ENCODE data around the gene AK1. TPM values are rescaled to one million over a fixed set of nuclear protein-coding genes. Genes with fewer than 3 reads are reported as not detected.

AK1 gene
- total RNA-seq, 5 donors from 2014 or later (not counting 1 experiment from before 2014, with no cell fraction given): 40.5 to 54.9 (median 50.4) TPM

GRCh38 chr9:127876026-127876763 is 1.3 kb downstream of the AK1 start:
- DNase-seq (no peak), ATAC-seq (replicated peaks in 1 of 4) (no peak)
- H3K4me1 Mint-ChIP-seq: peaks cover 9 to 13% (median 10%) of the 10 kb centered on the region in 3 donors
- no peaks in the 10 kb centered on the region for H3K9me3 ChIP-seq
- H3K27me3 Mint-ChIP-seq: peaks cover 0 to 4% of the 10 kb centered on the region in 2 donors
- peaks cover 0 to 11% of the 10 kb centered on the region in 2 experiments for H3K4me1 ChIP-seq (ENCODE audit: control insufficient read depth in 1 of 2, extremely low read depth in 1 of 2, insufficient read depth in 2 of 2, low read length in 2 of 2)
- H3K4me3 Mint-ChIP-seq: no peak overlapping the region
- no peaks in the 10 kb centered on the region for H3K9me3 Mint-ChIP-seq
- H3K4me3 ChIP-seq (ENCODE audit: control insufficient read depth in 1 of 2, extremely low read depth in 1 of 2, low read length in 1 of 2): no peak overlapping the region
- no peak overlapping the region for H3K27ac Mint-ChIP-seq
- no peaks in the 10 kb centered on the region for H3K36me3 ChIP-seq (ENCODE audit: control insufficient read depth in 2 of 2, extremely low read depth in 1 of 2, insufficient read depth in 1 of 2, low read length in 1 of 2)
- peaks cover 0 to 25% of the 10 kb centered on the region in 2 experiments for H3K27me3 ChIP-seq (replicated peaks in 1 of 2; ENCODE audit: control insufficient read depth in 2 of 2, extremely low read depth in 1 of 2, insufficient read depth in 2 of 2, low read length in 1 of 2)
- no peaks in the 10 kb centered on the region for H3K36me3 Mint-ChIP-seq
- no peak overlapping the region for H3K27ac ChIP-seq (ENCODE audit: low read length)
- ChIA-PET CTCF (no interaction called here), POLR2A (no interaction called here)
- 83% methylated on average over 8 of the region's 14 CpGs for WGBS (ENCODE audit: insufficient coverage)

DNA sequence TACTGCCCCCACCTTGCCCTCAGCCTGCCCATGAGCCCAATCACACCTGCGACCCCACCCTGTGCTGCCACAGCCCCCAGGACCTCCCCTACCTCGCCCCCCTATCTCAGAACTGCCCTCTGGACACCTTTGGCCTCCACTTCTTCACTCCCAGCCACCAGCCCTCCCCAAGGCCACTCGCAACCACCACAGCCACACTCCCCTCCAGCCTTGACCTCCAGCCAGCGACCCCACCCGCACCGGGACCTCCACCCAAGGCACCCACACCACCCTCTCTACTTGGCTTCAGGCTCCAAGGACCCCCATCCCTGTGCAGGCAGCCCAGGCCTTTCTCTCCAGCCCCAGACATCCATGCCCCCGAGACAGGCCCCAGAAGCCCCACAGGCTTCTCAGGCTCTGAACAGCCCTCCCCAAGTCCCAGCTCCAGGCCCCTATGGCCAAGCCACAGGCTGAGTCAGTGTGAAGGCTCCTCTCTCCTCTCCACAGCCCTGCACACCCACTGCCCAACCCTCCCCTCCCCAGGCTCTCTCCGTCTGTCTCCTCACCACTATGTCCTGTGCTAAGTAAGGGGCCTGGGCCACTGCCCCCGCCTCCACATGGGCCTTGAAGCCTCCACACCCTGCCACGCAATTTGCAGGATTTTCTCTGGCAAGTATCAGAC is 2.0 kb downstream of the AK1 start:
- POLR2A ChIA-PET: no interaction called here
- H3K9me3 ChIP-seq: no peaks in the 10 kb centered on the region
- DNase-seq (no peak), ATAC-seq (replicated peaks in 1 of 4) (no peak)
- no peak overlapping the region for H3K27ac ChIP-seq (ENCODE audit: low read length)
- H3K36me3 ChIP-seq (ENCODE audit: control insufficient read depth in 2 of 2, extremely low read depth in 1 of 2, insufficient read depth in 1 of 2, low read length in 1 of 2): no peaks in the 10 kb centered on the region
- Mint-ChIP-seq H3K36me3 (no peaks in the 10 kb centered on the region), H3K4me3 (no peak overlapping the region), H3K27ac (no peak overlapping the region), H3K27me3 (peaks cover 0 to 4% of the 10 kb centered on the region in 2 donors), H3K4me1 (peaks cover 9 to 13% (median 10%) of the 10 kb centered on the region in 3 donors), H3K9me3 (no peaks in the 10 kb centered on the region)
- H3K4me1 ChIP-seq (ENCODE audit: control insufficient read depth in 1 of 2, extremely low read depth in 1 of 2, insufficient read depth in 2 of 2, low read length in 2 of 2): peaks cover 0 to 11% of the 10 kb centered on the region in 2 experiments
- 82% methylated on average over 10 of the region's 10 CpGs for WGBS (ENCODE audit: insufficient coverage)
- H3K4me3 ChIP-seq (ENCODE audit: control insufficient read depth in 1 of 2, extremely low read depth in 1 of 2, low read length in 1 of 2): no peak overlapping the region
- peaks cover 0 to 25% of the 10 kb centered on the region in 2 experiments for H3K27me3 ChIP-seq (replicated peaks in 1 of 2; ENCODE audit: control insufficient read depth in 2 of 2, extremely low read depth in 1 of 2, insufficient read depth in 2 of 2, low read length in 1 of 2)
- CTCF ChIA-PET: no interaction called here

DNA sequence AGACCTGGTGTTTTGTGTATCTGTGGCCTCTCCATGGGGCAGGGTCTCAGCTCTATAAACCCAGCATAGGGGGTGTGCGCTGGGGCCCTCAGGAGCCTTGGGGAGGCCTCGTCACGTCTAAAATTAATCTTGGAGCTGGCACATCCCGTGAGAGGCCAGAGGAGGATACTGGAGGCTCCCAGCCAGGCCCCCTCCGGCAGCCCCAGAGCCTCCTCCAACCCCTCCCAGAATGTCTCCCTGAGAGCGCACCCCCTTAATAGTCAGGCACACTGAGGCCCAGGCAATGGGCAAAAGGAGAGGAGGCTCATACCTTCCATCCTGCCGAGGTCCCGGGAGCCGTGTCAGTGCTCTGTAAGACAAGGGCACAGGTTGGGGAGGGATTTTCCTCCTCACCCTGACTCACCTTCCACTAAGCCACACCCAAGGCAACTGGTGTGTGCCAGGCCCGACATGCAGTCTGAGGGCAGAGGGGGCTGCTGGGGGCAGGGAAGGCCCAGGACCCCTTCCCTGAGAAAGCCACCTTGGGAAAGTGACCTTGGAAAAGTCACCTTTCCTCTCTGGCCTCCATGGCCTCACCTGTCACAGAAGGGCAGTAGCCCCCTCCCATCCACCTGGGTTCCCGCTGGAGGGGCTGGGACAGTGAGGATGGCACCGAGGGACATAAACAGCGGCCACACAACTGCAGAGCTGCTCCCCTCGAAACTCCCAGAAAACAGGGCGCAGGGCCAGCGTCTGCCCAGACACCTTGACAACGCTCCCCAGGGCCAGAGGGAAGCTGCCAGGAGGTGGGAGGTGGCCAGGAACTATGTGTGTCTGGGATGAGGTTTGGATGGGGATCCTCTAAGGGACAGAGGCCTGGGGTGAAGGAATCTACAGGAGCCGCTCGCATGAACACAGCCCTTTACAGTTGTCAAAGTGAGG is 2.9 kb downstream of the AK1 start:
- 100% methylated on average over 10 of the region's 19 CpGs for whole genome bisulfite sequencing (ENCODE audit: insufficient coverage)
- Mint-ChIP-seq H3K27ac (no peak overlapping the region), H3K9me3 (no peaks in the 10 kb centered on the region), H3K4me1 (peaks cover 9 to 13% (median 10%) of the 10 kb centered on the region in 3 donors), H3K4me3 (no peak overlapping the region), H3K27me3 (peaks cover 0 to 4% of the 10 kb centered on the region in 2 donors), H3K36me3 (no peaks in the 10 kb centered on the region)
- Histone ChIP-seq H3K9me3 (no peaks in the 10 kb centered on the region), H3K27me3 (replicated peaks in 1 of 2; ENCODE audit: control insufficient read depth in 2 of 2, extremely low read depth in 1 of 2, insufficient read depth in 2 of 2, low read length in 1 of 2) (peaks cover 0 to 25% of the 10 kb centered on the region in 2 experiments), H3K36me3 (ENCODE audit: control insufficient read depth in 2 of 2, extremely low read depth in 1 of 2, insufficient read depth in 1 of 2, low read length in 1 of 2) (no peaks in the 10 kb centered on the region), H3K4me3 (ENCODE audit: control insufficient read depth in 1 of 2, extremely low read depth in 1 of 2, low read length in 1 of 2) (no peak overlapping the region), H3K4me1 (ENCODE audit: control insufficient read depth in 1 of 2, extremely low read depth in 1 of 2, insufficient read depth in 2 of 2, low read length in 2 of 2) (peaks cover 0 to 19% of the 10 kb centered on the region in 2 experiments), H3K27ac (ENCODE audit: low read length) (no peak overlapping the region)
- ChIA-PET CTCF (interaction anchor here in 1 of 2 donors (0.6 kb wide), 1 partner anchor 578 kb away, joined by 8 read pairs; no protein-coding TSS in a partner anchor), POLR2A (no interaction called here)
- DNase-seq (no peak), ATAC-seq (replicated peaks in 1 of 4) (no peak)

GRCh38 chr9:127873886-127874285 is 3.6 kb downstream of the AK1 start:
- Mint-ChIP-seq H3K4me1 (peaks cover 9 to 12% (median 10%) of the 10 kb centered on the region in 3 donors), H3K27me3 (peaks cover 0 to 4% of the 10 kb centered on the region in 2 donors), H3K27ac (no peak overlapping the region), H3K36me3 (no peaks in the 10 kb centered on the region), H3K9me3 (no peaks in the 10 kb centered on the region), H3K4me3 (no peak overlapping the region)
- ChIA-PET POLR2A (no interaction called here), CTCF (no interaction called here)
- Histone ChIP-seq H3K36me3 (ENCODE audit: control insufficient read depth in 2 of 2, extremely low read depth in 1 of 2, insufficient read depth in 1 of 2, low read length in 1 of 2) (no peaks in the 10 kb centered on the region), H3K9me3 (no peaks in the 10 kb centered on the region), H3K4me3 (ENCODE audit: control insufficient read depth in 1 of 2, extremely low read depth in 1 of 2, low read length in 1 of 2) (no peak overlapping the region), H3K4me1 (ENCODE audit: control insufficient read depth in 1 of 2, extremely low read depth in 1 of 2, insufficient read depth in 2 of 2, low read length in 2 of 2) (peaks cover 0 to 20% of the 10 kb centered on the region in 2 experiments), H3K27me3 (replicated peaks in 1 of 2; ENCODE audit: control insufficient read depth in 2 of 2, extremely low read depth in 1 of 2, insufficient read depth in 2 of 2, low read length in 1 of 2) (peaks cover 0 to 25% of the 10 kb centered on the region in 2 experiments), H3K27ac (ENCODE audit: low read length) (no peak overlapping the region)
- ATAC-seq (replicated peaks in 1 of 4) (no peak), DNase-seq (no peak)
- 98% methylated on average over 5 of the region's 10 CpGs for WGBS (ENCODE audit: insufficient coverage)

DNA sequence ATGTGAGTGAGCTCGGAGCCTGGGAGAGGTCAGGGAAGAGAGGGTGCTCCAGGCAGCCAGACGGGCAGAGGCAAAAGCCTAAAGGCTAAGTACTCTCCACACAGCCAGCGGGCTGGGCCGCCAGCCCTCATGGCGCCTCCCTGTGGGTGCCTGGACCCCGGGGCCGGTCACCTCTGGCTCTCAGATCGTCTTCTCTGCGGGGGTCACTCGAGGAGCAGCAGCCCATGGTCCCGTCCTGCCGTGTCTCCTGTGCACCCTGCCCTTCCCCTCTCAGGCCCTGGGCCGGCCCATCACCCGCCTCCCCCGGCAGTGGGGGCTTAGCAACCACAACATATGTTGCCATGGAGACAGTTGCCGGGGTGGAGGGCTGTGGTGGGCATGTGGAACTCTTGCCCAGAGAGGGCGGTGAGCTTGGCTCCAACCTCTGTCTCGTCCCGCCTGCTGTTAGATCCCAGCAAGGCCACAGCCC is 4.2 kb downstream of the AK1 start:
- no peak for ATAC-seq (replicated peaks in 1 of 4)
- peaks cover 0 to 20% of the 10 kb centered on the region in 2 experiments for H3K27me3 ChIP-seq (replicated peaks in 1 of 2; ENCODE audit: control insufficient read depth in 2 of 2, extremely low read depth in 1 of 2, insufficient read depth in 2 of 2, low read length in 1 of 2)
- Mint-ChIP-seq H3K27ac (no peak overlapping the region), H3K36me3 (no peaks in the 10 kb centered on the region), H3K27me3 (peaks cover 0 to 4% of the 10 kb centered on the region in 2 donors), H3K4me1 (peaks cover 6 to 8% (median 7%) of the 10 kb centered on the region in 3 donors), H3K9me3 (no peaks in the 10 kb centered on the region), H3K4me3 (no peak overlapping the region)
- H3K27ac ChIP-seq (ENCODE audit: low read length): no peak overlapping the region
- H3K36me3 ChIP-seq (ENCODE audit: control insufficient read depth in 2 of 2, extremely low read depth in 1 of 2, insufficient read depth in 1 of 2, low read length in 1 of 2): no peaks in the 10 kb centered on the region
- H3K4me3 ChIP-seq (ENCODE audit: control insufficient read depth in 1 of 2, extremely low read depth in 1 of 2, low read length in 1 of 2): no peak overlapping the region
- no peak for DNase-seq
- peaks cover 0 to 20% of the 10 kb centered on the region in 2 experiments for H3K4me1 ChIP-seq (ENCODE audit: control insufficient read depth in 1 of 2, extremely low read depth in 1 of 2, insufficient read depth in 2 of 2, low read length in 2 of 2)
- 89% methylated on average over 10 of the region's 19 CpGs for WGBS (ENCODE audit: insufficient coverage)
- H3K9me3 ChIP-seq: no peaks in the 10 kb centered on the region
- ChIA-PET POLR2A (no interaction called here), CTCF (no interaction called here)
